K562 (cell line): ENCODE results near the gene MFAP5. TPM values are rescaled to one million over a fixed set of nuclear protein-coding genes. Genes with fewer than 3 reads are reported as not detected.

Source experiments
- KAT7 ChIP-seq: sonication (generic); formaldehyde crosslinking; IDR thresholded peaks from 2 replicates; pipeline ENCODE4 v1.8.0; 2022; ENCODE audit warnings: missing genetic modification reagents, mild to moderate bottlenecking, borderline replicate concordance
- L3MBTL2 ChIP-seq: fragments of 450-650 bp; IDR thresholded peaks from 2 replicates; pipeline ENCODE4 v1.6.1; 2016; ENCODE audit warnings: mild to moderate bottlenecking, moderate library complexity
- MXI1 ChIP-seq: IDR thresholded peaks from 2 replicates; pipeline ENCODE4 v1.6.1; 2011; ENCODE audit warnings: low read depth, mild to moderate bottlenecking, improper control_type of control experiment, low read length
- NFIX ChIP-seq: fragments of 250-450 bp; sonication (Bioruptor Pico); IDR thresholded peaks from 2 replicates; pipeline ENCODE4 v1.4.0; 2020; ENCODE audit warnings: low read depth, mild to moderate bottlenecking, moderate library complexity
- PHF8 ChIP-seq: fragments of 200-600 bp; sonication (generic); IDR thresholded peaks from 2 replicates; pipeline ENCODE4 v1.6.1; 2012; ENCODE audit warnings: mixed run types, mild to moderate bottlenecking, inconsistent platforms, low read length, moderate library complexity, borderline replicate concordance
- PKNOX1 ChIP-seq: fragments of 450-650 bp; IDR thresholded peaks from 2 replicates; pipeline ENCODE4 v1.6.1; 2016
- SP2 ChIP-seq: IDR thresholded peaks from 2 replicates; pipeline ENCODE4 v1.6.1; 2011; ENCODE audit warnings: mild to moderate bottlenecking, low read depth, low read length, moderate library complexity; ENCODE audit not compliant: poor library complexity, severe bottlenecking; ENCODE audit errors: extremely low read depth
- THRAP3 ChIP-seq: fragments of 450-650 bp; IDR thresholded peaks from 2 replicates; pipeline ENCODE4 v1.6.1; 2016; ENCODE audit warnings: mild to moderate bottlenecking, inconsistent platforms, borderline replicate concordance
- ZNF165 ChIP-seq: fragments of 250-450 bp; sonication (Bioruptor Pico); IDR thresholded peaks from 2 replicates; pipeline ENCODE4 v1.4.0; 2020; ENCODE audit warnings: borderline replicate concordance
- polyA plus RNA-seq, 8 experiments: library from polyadenylated mRNA; depleted of rRNA in 4 of 8; stranded (reverse) in 5 of 8; unstranded in 3 of 8; fragments of >200 nt; fragmentation: Nextera tagmentation in 2 of 8; fragmentation: Illumina TruSeq in 1 of 8; extraction: Ambion mirVana in 2 of 8; extraction: Trizol in 1 of 8; gene quantifications; 2 replicates each; pipeline versions ENCODE4 v1.2.1 to v1.2.3, GENCODE V29; 2011 to 2014; ENCODE audit warnings: inconsistent platforms in 1 of 8, missing spikeins in 1 of 8
- total RNA-seq, 7 experiments: library from RNA; depleted of rRNA in 6 of 7; stranded (reverse); fragments of >200 nt in 6 of 7; fragmentation: Illumina TruSeq in 2 of 7; extraction: Trizol in 2 of 7; gene quantifications; 2 replicates each; pipeline versions ENCODE4 v1.2.1 to v1.2.3, GENCODE V29; 2011 to 2021; ENCODE audit warnings: low replicate concordance in 1 of 7
- TF ChIP-seq, protein P1 (sequence below): fragments of 250-450 bp; sonication (Bioruptor Pico); IDR thresholded peaks from 2 replicates; pipeline ENCODE4 v1.5.0; 2020; ENCODE audit warnings: mild to moderate bottlenecking
- TF ChIP-seq, protein P2 (sequence below): fragments of 250-450 bp; sonication (Bioruptor Pico); IDR thresholded peaks from 2 replicates; pipeline ENCODE4 v1.4.0; 2020; ENCODE audit warnings: mild to moderate bottlenecking, moderate library complexity
- TF ChIP-seq, protein P3 (sequence below): fragments of 450-650 bp; formaldehyde crosslinking; IDR thresholded peaks from 2 replicates; pipeline ENCODE4 v1.4.0; 2022; ENCODE audit warnings: missing genetic modification characterization
- TF ChIP-seq, protein P4 (sequence below): conservative IDR thresholded peaks from 2 replicates; pipeline ENCODE4 v1.6.1; 2011; ENCODE audit warnings: low read depth, mild to moderate bottlenecking, low read length; ENCODE audit not compliant: control insufficient read depth

Gene MFAP5
- total and polyA plus RNA-seq, 9 of the 15 experiments (the other 6 are each of a cell fraction or from before 2014, with no cell fraction given): not detected

GRCh38 chr12:8692573-8692972, 29.9 kb upstream of the MFAP5 start (continued):
- TF ChIP-seq, protein P1, sequence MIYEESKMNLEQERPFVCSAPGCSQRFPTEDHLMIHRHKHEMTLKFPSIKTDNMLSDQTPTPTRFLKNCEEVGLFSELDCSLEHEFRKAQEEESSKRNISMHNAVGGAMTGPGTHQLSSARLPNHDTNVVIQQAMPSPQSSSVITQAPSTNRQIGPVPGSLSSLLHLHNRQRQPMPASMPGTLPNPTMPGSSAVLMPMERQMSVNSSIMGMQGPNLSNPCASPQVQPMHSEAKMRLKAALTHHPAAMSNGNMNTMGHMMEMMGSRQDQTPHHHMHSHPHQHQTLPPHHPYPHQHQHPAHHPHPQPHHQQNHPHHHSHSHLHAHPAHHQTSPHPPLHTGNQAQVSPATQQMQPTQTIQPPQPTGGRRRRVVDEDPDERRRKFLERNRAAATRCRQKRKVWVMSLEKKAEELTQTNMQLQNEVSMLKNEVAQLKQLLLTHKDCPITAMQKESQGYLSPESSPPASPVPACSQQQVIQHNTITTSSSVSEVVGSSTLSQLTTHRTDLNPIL (CRISPR knock-in tag): no peak
- TF ChIP-seq, protein P2, sequence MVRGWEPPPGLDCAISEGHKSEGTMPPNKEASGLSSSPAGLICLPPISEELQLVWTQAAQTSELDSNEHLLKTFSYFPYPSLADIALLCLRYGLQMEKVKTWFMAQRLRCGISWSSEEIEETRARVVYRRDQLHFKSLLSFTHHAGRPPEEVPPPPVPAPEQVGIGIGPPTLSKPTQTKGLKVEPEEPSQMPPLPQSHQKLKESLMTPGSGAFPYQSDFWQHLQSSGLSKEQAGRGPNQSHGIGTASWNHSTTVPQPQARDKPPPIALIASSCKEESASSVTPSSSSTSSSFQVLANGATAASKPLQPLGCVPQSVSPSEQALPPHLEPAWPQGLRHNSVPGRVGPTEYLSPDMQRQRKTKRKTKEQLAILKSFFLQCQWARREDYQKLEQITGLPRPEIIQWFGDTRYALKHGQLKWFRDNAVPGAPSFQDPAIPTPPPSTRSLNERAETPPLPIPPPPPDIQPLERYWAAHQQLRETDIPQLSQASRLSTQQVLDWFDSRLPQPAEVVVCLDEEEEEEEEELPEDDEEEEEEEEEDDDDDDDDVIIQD: no peak
- peak; percentile 42; the same call in 1 of the 2 replicates for TF ChIP-seq L3MBTL2
- TF ChIP-seq, protein P3, sequence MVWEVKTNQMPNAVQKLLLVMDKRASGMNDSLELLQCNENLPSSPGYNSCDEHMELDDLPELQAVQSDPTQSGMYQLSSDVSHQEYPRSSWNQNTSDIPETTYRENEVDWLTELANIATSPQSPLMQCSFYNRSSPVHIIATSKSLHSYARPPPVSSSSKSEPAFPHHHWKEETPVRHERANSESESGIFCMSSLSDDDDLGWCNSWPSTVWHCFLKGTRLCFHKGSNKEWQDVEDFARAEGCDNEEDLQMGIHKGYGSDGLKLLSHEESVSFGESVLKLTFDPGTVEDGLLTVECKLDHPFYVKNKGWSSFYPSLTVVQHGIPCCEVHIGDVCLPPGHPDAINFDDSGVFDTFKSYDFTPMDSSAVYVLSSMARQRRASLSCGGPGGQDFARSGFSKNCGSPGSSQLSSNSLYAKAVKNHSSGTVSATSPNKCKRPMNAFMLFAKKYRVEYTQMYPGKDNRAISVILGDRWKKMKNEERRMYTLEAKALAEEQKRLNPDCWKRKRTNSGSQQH (CRISPR knock-in tag): no peak
- TF ChIP-seq MXI1: no peak
- TF ChIP-seq PHF8: no peak
- TF ChIP-seq SP2: no peak
- TF ChIP-seq ZNF165: no peak
- TF ChIP-seq PKNOX1: peak; percentile 34; the same call in 1 of the 2 replicates
- no peak for TF ChIP-seq KAT7 (CRISPR knock-in tag)
- TF ChIP-seq, protein P4, sequence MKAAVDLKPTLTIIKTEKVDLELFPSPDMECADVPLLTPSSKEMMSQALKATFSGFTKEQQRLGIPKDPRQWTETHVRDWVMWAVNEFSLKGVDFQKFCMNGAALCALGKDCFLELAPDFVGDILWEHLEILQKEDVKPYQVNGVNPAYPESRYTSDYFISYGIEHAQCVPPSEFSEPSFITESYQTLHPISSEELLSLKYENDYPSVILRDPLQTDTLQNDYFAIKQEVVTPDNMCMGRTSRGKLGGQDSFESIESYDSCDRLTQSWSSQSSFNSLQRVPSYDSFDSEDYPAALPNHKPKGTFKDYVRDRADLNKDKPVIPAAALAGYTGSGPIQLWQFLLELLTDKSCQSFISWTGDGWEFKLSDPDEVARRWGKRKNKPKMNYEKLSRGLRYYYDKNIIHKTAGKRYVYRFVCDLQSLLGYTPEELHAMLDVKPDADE: no peak
- TF ChIP-seq NFIX: no peak
- no peak for TF ChIP-seq THRAP3
- TF ChIP-seq, all 486 proteins: peak for 9
